K562 (cell line): ENCODE results near the gene ACSBG1.

ENCODE experiments used
- REST ChIP-seq, 2 experiments: fragments of 450-650 bp; formaldehyde crosslinking in 1 of 2; IDR thresholded peaks; 2 replicates each; pipeline versions ENCODE4 v1.4.0 to v1.6.1; 2014 to 2020; ENCODE audit warnings: mild to moderate bottlenecking in 2 of 2, borderline replicate concordance in 1 of 2, low read depth in 1 of 2
- ZBTB26 ChIP-seq: fragments of 450-650 bp; formaldehyde crosslinking; IDR thresholded peaks from 2 replicates; pipeline ENCODE4 v1.4.0; 2022; ENCODE audit warnings: missing genetic modification characterization
- ZNF830 ChIP-seq: fragments of 250-450 bp; sonication (Bioruptor Pico); IDR thresholded peaks from 2 replicates; pipeline ENCODE4 v1.5.0; 2021; ENCODE audit warnings: mild to moderate bottlenecking
- TF ChIP-seq, protein P1 (sequence below): sonication (generic); formaldehyde crosslinking; IDR thresholded peaks from 2 replicates; pipeline ENCODE4 v1.5.0; 2020; ENCODE audit warnings: missing genetic modification reagents

- TF ChIP-seq, protein P1, sequence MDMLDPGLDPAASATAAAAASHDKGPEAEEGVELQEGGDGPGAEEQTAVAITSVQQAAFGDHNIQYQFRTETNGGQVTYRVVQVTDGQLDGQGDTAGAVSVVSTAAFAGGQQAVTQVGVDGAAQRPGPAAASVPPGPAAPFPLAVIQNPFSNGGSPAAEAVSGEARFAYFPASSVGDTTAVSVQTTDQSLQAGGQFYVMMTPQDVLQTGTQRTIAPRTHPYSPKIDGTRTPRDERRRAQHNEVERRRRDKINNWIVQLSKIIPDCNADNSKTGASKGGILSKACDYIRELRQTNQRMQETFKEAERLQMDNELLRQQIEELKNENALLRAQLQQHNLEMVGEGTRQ, result no peak
- no peak for TF ChIP-seq ZBTB26 (CRISPR knock-in tag)
- TF ChIP-seq ZNF830 (CRISPR knock-in tag), result no peak
- TF ChIP-seq REST (IDR thresholded peaks at IDR 0.05; ENCODE audit: borderline replicate concordance), result no peak
- TF ChIP-seq REST (CRISPR knock-in tag; IDR thresholded peaks at IDR 0.05; ENCODE audit: low read depth), result no peak
Observed at GRCh38 chr15:78256044-78256437, 21.7 kb upstream of the ACSBG1 start.
